HK-2 (cell line): ENCODE measurements around the gene MAFG.

Source experiments
- DNase-seq: peaks from one replicate; pipeline ENCODE4 v3.0.0-alpha.2; 2018; ENCODE audit not compliant: unreplicated experiment

The MAFG gene

DNA sequence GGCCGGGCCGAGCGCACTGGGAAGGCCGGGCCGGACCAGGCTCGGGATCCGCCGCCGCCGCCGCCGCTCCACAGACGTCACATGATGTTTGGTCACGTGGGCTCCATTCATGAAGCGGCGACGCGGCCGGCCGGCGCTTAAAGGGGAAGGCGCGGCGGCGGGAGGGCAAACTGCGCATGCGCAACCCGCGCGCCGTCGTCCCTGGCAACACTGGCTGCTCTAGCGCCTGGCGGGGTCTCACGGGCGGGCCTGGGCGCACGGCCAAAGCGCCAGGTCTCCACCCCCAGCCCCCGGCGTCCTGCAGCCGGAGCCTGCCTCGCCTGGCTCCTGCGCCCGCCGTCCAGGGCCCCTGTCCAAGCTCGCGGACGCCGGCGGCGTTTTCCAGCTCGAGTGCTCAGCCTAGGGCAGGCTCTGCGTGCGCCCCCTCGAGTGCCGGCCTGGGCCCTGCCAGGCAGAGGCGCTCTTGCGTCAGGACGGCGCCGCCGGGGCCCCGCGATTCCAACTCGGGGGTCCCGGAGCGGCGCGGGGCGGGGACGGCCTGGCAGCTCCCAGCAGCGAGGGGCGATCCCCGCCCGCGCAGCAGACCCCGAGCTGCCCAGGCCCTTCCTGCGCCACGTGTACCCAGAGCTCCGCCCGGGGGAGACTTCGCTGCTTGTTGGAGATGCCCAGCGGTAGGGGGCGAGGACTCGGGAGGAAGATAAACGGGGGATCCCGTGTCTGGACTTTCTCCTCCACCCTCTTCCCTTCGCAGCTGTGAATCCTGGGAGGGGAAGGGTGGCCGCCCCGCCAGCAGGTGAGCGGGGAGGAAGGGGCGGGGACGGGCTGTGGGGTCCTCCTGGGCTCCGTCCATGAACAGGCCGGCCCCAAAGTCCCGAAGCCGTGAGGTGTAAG, at the start of gene MAFG:
MAFG (minus strand) TSS at position 83 of the 891 bp plus-strand sequence. CDS start 4,550 bp downstream, outside the sequence.
- DNase-seq = peak; percentile 94

DNA sequence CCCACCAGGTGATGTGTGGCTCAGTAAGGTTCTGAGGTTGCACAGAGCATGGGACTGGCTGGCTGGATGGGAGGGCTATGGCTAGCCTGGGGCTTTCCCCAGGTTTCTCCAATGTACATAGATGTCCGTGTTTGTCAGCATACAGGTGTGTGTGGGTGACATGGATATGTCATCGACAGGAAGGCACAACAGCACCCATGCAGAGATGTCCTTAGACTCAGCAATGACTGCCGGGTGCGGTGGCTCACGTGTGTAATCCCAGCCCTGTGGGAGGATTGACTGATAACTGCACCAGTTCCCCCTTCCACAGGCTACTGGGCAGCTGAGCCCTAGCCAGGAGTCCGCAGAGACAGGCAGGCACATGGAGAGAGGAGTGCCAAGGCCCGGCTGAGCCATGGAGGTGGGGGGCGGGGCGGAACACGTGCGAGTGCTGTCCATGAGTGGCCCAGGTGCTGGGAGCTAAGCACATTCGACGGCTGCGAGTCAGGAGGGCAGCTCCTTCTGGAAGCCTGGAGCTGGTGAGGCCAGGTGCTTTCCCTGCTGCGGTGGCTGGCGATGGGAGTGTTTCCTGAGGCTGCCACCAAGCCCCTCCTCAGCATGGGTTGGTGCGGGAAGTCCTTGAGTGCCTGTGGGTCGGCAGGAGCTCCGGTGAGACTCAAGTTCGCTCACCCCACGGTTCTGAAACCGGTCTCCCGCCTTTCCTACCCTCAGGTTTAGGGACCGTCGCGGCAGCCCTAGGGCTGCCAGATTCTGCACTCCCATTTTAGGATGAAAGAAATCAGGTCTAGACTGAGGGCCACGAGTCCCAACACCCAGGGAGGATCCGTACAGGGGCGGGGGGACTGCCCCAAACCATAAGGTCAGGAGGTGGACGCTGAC, 49.0 kb upstream of the MAFG start:
- peak; percentile 80 for DNase-seq

DNA sequence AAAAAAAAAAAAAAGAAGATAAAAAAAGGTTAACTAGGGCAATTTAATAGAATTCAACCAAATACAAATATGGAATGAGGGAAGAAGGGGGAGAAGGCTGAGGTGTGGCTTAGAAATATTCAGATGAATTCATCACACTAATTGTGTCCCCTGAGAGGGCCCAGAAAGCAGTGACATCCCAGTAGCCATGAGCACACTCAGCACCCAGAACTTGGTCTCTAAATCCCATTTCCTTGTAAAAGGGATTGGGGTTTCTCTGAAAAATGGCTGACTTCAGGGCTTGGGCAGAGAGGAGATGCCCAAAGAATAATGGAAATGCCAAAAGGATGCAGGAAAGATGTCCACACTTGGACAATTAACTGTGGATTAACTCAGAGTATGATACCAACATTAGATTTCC, 45.9 kb upstream of the MAFG start:
- DNase-seq = no peak

DNA sequence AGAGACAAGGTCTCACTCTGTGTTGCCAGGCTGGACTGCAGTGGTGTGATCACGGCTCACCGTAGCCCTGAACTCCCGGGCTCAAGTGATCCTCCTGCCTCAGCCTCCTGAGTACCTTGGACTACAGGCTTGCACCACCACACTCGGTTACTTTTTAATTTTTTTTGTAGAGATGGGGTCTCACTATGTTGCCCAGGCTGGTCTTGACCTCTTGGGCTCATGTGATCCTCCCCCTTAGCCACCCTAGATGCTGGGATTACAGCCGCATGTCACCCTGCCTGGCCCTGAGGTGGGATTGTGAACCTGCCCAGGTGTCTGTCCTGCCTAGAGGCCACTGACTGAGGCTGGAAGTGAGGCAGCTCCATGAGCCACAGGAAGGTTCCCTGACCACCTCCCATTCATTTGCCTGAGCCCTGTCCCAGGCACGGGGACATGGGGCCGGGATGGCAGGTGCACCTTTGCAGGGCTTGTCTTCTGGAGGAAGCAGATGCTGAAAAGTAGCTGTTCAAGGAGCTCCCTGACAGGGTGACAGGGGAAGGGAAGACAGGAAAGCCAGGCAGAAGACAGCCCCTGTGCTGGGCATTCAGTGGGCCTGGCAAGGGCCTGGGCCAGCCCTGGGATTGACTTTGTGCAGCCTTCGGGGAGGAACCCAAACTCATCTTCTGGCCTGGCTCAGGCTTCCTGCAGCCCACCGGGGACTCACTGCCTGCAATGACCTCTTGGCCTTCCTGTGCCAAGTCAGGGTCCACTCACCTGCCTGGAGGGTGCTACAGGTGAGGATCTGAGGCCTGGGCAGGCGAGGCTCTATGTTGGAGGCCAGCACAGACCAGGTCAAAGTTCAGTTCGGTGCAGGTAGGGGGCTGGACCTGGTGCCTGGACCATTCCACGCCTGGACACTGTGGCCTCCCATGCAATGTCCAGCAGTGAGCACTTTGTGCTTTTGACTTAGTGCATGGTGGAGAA, 41.6 kb upstream of the MAFG start:
- DNase-seq = no peak

DNA sequence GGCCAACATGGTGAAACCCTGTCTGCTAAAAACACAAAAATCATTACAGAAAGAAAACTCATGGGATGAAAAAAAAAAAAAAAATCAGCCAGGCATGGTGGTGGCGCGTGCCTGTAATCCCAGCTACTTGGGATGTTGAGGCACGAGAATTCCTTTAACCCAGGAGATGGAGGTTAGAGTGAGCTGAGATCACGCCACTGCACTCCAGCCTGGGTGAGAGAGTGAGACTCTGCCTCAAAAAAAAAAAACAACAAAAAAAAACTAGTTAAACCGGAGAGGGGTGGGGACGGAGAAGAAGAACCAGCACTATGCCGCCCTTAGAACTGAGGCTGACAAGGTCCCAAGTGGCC, 40.8 kb upstream of the MAFG start:
- no peak for DNase-seq

DNA sequence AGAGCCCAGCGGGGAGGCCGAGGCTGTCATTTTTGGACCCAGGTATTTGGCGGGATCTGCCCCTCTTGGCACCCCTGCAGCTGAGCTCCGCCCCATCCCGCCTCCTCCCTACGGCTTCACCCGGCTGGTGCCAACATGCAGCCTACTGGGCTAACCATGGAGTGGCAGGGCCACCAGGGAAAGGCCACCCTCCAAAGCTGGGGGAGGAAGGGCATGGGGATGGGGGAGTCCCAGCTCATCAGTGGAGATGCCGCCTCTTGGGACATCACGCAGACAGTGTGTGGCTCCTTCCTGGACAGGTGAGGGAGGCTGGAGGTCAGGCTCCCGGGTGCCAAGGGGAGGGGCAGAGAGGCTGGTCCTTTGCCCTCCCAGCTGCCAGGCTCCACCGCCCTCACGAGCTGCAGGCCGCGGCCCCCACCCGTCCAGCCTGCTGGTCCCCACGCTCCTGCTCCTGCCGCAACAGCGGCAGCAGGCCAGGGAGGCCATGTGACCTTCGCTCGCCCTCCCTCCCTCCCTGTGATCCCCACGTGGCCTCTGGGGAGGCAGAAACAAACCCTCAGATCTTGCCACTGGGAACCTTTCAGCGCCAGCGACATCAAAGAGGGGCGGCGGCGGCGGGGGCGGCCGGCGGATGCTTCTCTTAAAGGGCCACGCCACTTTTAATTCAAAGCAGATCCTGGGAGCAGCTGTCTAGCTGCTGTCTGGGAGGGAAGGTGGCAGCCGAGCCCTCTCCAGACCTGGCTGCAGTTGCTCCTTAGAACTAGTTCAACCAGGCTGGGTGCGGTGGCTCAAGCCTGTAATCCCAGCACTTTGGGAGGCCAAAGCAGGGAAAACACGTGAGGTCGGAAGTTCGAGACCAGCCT, 40.2 kb upstream of the MAFG start:
- DNase-seq = peak; percentile 77

DNA sequence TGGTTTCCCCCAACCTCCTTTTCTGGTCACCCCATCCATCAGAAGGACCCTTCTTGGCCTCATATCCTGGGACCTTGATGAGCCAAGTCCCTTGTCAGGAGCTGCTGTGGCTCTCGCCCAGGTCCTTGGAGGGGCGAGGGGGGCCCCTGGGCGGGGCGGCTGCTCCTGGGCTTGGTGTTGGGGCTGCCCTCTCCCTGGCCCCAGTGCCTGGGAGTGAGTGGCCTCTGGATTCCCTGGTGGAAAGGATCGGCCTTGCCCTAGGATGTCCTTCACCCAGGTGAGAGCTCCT, 39.7 kb upstream of the MAFG start:
- DNase-seq = no peak

DNA sequence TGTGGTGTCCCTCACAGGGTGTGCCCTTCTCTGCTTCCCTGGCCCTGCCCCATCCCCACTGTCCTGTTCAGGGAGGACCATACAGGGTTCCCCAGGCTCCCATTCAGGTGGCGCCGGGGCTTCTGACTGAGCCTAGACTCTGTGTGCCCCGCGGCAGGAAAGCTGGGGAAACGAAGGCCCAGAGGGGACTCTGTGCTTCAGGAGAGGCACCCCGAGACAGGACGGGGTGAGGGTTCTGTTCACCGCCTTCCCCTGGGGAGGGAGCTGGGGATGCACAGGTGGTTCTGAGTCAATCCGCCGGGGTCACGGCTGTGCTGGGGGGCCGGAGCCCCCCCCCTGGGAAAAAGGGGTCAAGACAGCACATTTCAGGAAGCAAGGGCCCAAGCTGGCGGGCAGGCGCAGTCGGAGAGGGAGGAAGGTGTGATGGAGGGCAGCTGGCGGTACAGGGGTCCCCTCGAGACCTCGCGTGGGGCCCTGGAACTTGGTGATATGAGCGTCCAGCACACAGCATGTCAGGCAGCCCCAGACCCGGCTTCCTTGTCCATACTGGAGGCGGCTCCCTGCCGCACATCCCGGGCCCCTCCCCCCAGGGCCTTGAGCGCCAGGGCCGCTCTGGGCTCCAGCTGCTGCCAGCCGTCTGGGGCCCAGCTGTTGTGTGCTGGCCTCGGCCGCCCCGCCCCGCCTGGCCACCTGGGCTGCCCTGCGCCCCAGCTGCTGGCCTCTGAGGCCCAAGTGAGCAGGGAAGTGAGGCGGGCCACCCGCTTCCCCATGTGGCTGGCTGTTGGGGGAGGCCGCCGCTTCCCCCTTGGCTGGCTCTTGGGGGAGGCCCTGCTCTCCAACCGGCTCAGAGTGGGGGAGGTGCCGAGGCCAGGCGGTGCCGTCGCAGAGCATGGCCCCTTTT, 39.1 kb upstream of the MAFG start:
- DNase-seq = no peak

DNA sequence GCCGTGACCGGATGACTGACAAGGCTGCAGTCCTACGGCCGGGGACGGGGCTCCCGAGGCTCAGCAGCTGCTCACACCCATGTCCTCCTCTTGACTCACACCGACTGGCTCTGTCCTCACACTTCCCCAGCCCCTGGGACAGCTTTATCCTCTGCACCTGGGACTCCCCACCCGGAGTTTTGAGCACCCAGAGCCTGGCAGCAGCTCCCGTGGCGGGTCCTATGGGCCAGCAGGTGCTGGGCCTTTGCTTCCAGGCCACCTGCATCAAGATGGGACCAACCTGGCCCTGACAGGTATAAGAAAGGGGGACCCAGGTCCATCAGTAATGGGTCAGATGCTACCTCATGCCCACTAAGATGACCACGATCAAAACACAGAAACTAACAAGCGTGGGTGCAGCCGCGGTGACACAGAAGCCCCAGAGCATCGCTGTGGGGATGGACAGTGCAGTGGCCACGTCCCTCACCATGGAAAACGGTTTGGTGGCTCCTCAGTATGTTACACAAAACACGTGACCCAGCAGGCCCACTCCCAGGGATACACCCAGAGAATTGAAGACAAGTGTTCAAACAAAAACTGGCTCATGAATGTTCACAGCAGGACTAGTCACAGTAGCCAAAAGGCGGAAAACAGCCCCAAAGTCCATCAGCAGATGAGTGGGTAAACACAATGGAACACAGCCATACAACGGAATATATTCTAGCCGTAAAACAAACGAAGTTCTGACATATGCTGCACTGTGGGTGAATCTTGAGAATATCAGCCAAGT, 36.7 kb upstream of the MAFG start:
- DNase-seq = no peak

DNA sequence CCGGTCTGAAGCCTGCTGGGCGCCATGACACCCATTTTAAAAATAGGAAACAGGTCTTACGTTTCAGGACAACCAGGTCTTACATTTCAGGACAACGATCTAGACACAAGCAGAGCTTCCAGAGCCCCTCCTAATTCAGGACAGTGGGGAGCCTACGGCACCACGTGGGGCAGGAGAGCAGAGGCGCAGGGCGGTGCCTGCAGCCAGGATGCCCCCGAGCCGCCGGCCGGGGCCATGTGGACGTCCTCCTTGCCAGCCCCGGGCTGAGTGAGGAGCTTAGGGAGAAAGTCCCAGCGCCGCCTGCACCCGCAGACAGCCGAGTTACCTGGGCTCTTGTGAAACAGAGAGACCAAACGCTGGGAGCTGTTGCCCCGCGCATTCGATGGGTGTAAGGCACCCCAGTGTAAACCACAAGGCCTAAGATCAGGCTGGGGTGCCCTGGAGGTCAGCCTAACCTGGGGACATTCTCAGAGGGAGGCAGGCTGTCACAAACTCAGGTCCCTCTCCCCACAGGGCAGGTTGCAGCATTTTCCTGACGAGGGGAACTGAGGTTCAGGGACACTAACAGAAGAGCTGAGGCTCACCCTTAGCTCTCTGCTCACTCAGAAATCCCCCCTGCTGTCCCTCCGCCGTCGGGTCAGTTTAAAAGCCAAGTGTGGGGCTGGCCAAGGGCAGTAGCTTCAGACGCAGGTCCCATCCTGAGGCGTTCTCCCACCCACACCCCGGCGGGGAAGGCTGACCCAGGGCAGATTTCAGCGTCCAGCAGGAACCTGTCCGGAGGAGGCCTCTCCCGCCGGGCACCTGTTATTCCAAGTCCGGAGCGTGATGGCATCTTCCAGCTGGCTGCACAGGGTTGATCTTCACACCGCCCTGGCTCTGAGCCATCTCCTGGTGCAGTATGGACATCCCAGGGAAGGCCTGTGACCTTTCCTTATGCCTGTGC, 35.2 kb upstream of the MAFG start:
- DNase-seq = peak; percentile 38

DNA sequence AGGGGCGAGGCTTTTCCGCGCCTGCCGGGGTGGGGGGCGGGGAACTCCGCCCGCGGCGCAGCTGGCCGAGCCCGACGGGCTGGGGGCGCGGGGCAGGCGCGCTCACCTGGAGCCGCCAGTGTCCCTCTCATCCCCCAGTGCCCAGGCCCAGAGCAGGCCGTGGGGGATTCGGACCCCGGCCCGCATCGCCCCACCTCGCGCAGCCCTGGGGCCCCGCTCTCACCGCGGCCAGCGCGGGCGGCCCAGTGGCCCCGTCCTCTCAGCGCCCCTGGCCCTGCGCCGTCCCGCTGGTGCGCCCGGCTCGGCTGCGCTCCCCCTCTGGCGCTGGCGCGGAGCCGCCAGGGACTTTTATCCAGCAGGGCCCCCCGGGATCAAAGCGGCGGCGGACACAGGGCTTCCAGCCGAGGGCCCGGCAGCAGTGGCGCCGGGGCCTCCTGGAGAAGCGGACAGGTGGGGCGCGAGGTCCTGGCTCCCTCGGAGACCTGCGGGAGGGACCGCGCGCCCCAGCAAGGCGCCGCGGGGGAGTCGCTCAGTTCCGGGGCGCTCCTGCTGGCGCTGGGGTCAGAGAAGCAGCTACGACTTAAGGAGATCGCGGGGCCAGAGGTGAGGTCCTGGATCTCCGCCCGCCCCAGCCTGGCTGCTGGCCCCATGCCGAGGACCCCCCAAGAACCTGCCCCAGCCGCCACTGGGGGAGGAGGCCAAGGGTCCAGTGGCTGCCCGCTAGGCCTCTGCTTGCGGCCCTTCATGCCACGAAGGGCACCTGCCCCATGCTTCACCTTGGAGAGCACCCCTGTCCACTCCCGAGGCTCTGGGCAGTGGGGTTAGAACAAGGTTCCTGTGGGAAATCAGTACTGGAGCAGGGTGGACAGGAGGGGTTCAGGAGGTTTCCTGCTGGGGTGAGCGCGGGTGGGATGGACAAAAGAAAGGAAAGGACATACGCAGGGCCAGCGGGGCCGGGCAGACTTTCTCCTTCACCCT, 34.3 kb upstream of the MAFG start:
- DNase-seq = no peak

DNA sequence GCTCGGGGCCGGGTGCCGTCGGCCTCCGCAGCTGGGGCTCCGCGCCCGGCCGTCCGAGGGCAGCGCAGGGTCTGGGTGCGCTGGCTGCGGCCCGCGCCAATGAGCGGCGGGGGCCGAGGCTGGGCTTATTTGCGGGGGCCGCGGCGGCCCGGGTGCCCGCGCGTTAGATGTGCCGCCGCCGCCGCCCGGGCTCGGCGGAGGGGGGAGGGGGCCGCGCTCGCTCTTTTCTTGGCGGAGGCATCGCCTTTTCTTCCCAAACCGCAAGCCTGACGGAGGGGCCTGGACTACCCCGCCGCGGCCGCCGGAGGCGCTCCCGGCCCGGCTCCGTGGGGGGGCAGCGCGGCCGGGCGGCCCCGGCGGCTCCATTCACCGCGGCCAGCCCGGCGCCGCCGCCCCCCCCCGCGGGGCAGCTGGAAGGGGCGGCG, 33.6 kb upstream of the MAFG start, which contains the start of gene NOTUM:
NOTUM (minus strand) TSS at position 101 of the 425 bp plus-strand sequence. CDS start 278 bp downstream, outside the sequence.
- DNase-seq = no peak

DNA sequence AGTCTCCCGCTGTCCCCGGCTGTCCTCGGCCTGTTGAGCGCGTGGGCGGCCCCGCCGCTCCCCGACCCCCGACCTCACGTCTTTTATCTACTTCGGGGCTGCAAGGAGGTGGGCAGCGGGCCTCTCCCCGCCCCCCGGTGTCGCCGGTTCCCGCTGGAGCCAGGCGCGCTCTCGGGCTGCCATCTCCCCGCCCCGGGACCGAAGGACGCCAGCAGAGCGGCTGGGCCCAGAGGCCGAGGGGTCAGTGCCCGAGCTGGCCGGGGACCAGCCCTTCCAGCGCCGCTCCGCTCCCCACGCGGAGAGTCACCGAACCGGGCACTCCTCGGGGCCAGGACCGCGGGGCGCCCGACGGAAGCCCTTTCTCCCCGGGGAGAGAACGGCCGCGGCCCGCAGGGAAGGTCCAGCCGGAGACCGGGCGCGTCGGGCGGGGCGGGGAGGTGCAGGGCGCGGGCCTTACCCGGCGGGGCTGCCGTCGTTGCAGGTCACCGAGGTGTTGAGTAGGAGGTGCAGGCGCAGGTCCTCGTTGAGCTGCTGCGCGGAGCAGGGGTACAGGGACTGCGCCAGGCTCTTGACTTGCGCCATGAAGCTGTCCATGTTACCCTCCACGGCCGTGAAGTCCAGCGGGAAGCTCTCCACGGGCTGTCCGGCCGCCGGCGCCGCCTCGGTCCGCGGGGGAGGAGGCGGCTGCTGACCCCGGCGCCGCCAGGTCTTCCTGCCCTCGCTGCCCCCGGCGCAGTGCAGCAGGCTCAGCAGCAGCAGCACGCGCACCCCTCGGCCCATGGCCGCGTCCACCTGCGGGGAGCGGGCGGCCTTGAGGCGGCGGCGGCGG, 32.8 kb upstream of the MAFG start:
- no peak for DNase-seq

DNA sequence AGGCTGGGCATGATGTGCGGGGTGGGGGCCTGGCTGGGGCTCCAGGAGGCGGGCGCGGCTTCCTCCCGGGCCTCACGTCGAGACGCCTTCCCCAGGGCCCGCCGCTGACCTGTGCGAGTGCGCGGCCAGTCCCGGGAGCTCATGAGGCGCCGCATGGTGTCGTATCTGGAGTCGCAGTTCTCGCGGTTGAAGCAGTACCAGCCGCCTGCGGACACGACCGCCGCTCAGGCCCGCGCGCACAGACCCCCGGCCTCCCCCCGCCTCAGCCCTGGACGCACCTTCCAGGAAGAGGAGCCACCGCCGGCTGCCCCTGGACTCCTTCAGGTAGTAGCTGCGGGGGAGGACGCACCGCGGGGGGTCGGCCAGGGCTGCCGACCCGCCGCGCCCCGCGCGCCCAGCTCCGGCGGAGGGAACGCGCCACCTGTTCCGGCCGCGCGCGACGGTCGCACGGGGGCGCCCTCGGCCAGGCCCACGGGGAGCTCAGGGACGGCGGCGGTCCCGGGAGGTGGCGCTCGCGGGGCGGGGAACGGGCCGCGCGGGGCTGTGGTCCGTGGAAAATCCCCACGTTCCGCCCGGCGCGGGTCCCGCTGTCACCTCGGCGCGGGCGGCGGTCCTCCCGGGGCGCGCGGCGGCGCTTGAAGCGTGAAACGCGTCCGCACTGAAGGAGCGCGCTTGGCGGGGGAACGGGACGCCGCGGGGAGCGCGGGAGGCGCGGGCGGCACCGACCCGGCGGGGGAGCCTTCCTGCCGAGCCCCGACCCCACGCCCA, 32.0 kb upstream of the MAFG start:
- peak; percentile 64 for DNase-seq
